CD4-positive, CD25-positive, alpha-beta regulatory T cell (primary cell): Measurements from ENCODE around the gene GLG1. TPM values are rescaled to one million over a fixed set of nuclear protein-coding genes. Genes with fewer than 3 reads are reported as not detected.

Experiments
- ATAC-seq, 2 donors: fragments of 150-1000 bp; cut with Tn5 transposase; one replicate each; pipeline ENCODE4 v1.10.0; 2021; ENCODE audit warnings: low read depth in 2 of 2, moderate number of reproducible peaks in 2 of 2, moderate library complexity in 1 of 2
- DNase-seq, 3 donors: peaks; one replicate each; pipeline versions ENCODE4 v3.0.0 to v3.0.0-alpha.2; 2012 to 2022; ENCODE audit warnings: mixed read lengths in 1 of 3
- H3K27ac ChIP-seq: one replicate; pipeline ENCODE4 v1.7.0; 2013; ENCODE audit warnings: mild to moderate bottlenecking, low read length; ENCODE audit not compliant: insufficient read depth, poor library complexity, severe bottlenecking
- H3K27me3 ChIP-seq: one replicate; pipeline ENCODE4 v1.7.0; 2013; ENCODE audit warnings: low read length; ENCODE audit not compliant: control insufficient read depth, insufficient read depth
- H3K36me3 ChIP-seq: one replicate; pipeline ENCODE4 v1.7.0; 2013; ENCODE audit warnings: mild to moderate bottlenecking, low read length, moderate library complexity; ENCODE audit not compliant: control insufficient read depth, insufficient read depth
- H3K4me1 ChIP-seq: 2 replicates; pipeline ENCODE4 v1.7.0; 2013; ENCODE audit warnings: mild to moderate bottlenecking, low read length; ENCODE audit not compliant: insufficient read depth, control insufficient read depth, poor library complexity, severe bottlenecking
- H3K4me3 ChIP-seq: one replicate; pipeline ENCODE4 v1.7.0; 2013; ENCODE audit warnings: low read depth, mild to moderate bottlenecking, low read length, moderate library complexity
- H3K9me3 ChIP-seq, 2 experiments: 1 replicate in 1 of 2; 2 replicates in 1 of 2; pipeline ENCODE4 v1.7.0; 2013; ENCODE audit warnings: low read length in 2 of 2, mild to moderate bottlenecking in 1 of 2, moderate library complexity in 1 of 2; ENCODE audit not compliant: control insufficient read depth in 2 of 2
- H3K27ac Mint-ChIP-seq, 3 donors: one replicate each; pipeline ENCODE4 v1.8.0; 2020 to 2022; ENCODE audit warnings: mild to moderate bottlenecking in 3 of 3, mixed read lengths in 3 of 3, moderate library complexity in 2 of 3
- H3K27me3 Mint-ChIP-seq: one replicate; pipeline ENCODE4 v1.8.0; 2022; ENCODE audit warnings: mild to moderate bottlenecking, mixed read lengths
- H3K36me3 Mint-ChIP-seq: one replicate; pipeline ENCODE4 v1.8.0; 2020; ENCODE audit warnings: mixed read lengths
- H3K4me1 Mint-ChIP-seq, 4 donors: one replicate each; pipeline ENCODE4 v1.8.0; 2020 to 2022; ENCODE audit warnings: mixed read lengths in 4 of 4, mild to moderate bottlenecking in 1 of 4
- H3K4me3 Mint-ChIP-seq, 4 donors: one replicate each; pipeline ENCODE4 v1.8.0; 2020 to 2022; ENCODE audit warnings: mild to moderate bottlenecking in 4 of 4, mixed read lengths in 4 of 4, moderate library complexity in 3 of 4
- H3K9me3 Mint-ChIP-seq, 7 donors: one replicate each; pipeline ENCODE4 v1.8.0; 2020 to 2022; ENCODE audit warnings: mixed read lengths in 7 of 7, mild to moderate bottlenecking in 3 of 7, moderate library complexity in 2 of 7
- polyA plus RNA-seq, 4 donors: library from polyadenylated mRNA; unstranded; fragments of 300-500 nt; fragmentation: Illumina TruSeq; gene quantifications; one replicate each; pipeline ENCODE4 v1.2.3, GENCODE V29; 2021
- total RNA-seq: library from RNA; stranded (reverse); gene quantifications from one replicate; pipeline ENCODE4 v1.2.3, GENCODE V29; 2022

Gene GLG1
- total and polyA plus RNA-seq, 5 donors from 2014 or later = 147 to 202 (median 153) TPM

GRCh38 chr16:74500907-74501306 lies 106.0 kb downstream of the GLG1 start:
- Mint-ChIP-seq H3K27me3 (peaks cover 4% of the 10 kb centered on the region), H3K36me3 (peaks cover 20% of the 10 kb centered on the region), H3K9me3 (no peaks in the 10 kb centered on the region), H3K27ac (peak overlapping the region in 1 of 3 donors; percentile 54), H3K4me1 (peaks cover 0 to 15% (median 10%) of the 10 kb centered on the region in 4 donors), H3K4me3 (no peak overlapping the region)
- peaks cover 58% of the 10 kb centered on the region for H3K36me3 ChIP-seq
- no peaks in the 10 kb centered on the region for H3K9me3 ChIP-seq
- no peak overlapping the region for H3K27ac ChIP-seq
- no peaks in the 10 kb centered on the region for H3K27me3 ChIP-seq
- no peak overlapping the region for H3K4me3 ChIP-seq
- no peak for DNase-seq
- no peaks in the 10 kb centered on the region for H3K4me1 ChIP-seq
- ATAC-seq = no peak

GRCh38 chr16:74499114-74499513 lies 107.8 kb downstream of the GLG1 start:
- Histone ChIP-seq H3K27ac (no peak overlapping the region), H3K36me3 (peaks cover 62% of the 10 kb centered on the region), H3K4me1 (no peaks in the 10 kb centered on the region), H3K4me3 (no peak overlapping the region), H3K27me3 (no peaks in the 10 kb centered on the region), H3K9me3 (no peaks in the 10 kb centered on the region)
- Mint-ChIP-seq H3K36me3 (peaks cover 23% of the 10 kb centered on the region), H3K4me1 (peaks cover under 1 to 15% (median 8%) of the 10 kb centered on the region in 4 donors), H3K27ac (peak overlapping the region in 2 of 3 donors; percentile 20 to 44), H3K27me3 (peaks cover 4% of the 10 kb centered on the region), H3K4me3 (no peak overlapping the region), H3K9me3 (no peaks in the 10 kb centered on the region)
- ATAC-seq (no peak), DNase-seq (no peak)

- Mint-ChIP-seq H3K9me3 (no peaks in the 10 kb centered on the region), H3K36me3 (peaks cover 27% of the 10 kb centered on the region), H3K27ac (peak overlapping the region in 1 of 3 donors; percentile 69), H3K27me3 (peaks cover 4% of the 10 kb centered on the region), H3K4me3 (peak overlapping the region in 1 of 4 donors; percentile 37), H3K4me1 (peaks cover 3 to 11% (median 6%) of the 10 kb centered on the region in 4 donors)
- H3K9me3 ChIP-seq = no peaks in the 10 kb centered on the region
- DNase-seq (no peak), ATAC-seq (no peak)
- no peaks in the 10 kb centered on the region for H3K27me3 ChIP-seq
- H3K27ac ChIP-seq = no peak overlapping the region
- no peak overlapping the region for H3K4me3 ChIP-seq
- no peaks in the 10 kb centered on the region for H3K4me1 ChIP-seq
- H3K36me3 ChIP-seq = peaks cover 61% of the 10 kb centered on the region
Observed at GRCh38 chr16:74497761-74498160, 109.2 kb downstream of the GLG1 start.

GRCh38 chr16:74496054-74496453 lies 110.9 kb downstream of the GLG1 start:
- Histone ChIP-seq H3K36me3 (peaks cover 60% of the 10 kb centered on the region), H3K4me1 (no peaks in the 10 kb centered on the region), H3K4me3 (no peak overlapping the region), H3K27me3 (no peaks in the 10 kb centered on the region), H3K9me3 (no peaks in the 10 kb centered on the region), H3K27ac (no peak overlapping the region)
- Mint-ChIP-seq H3K9me3 (no peaks in the 10 kb centered on the region), H3K36me3 (peaks cover 22% of the 10 kb centered on the region), H3K27ac (no peak overlapping the region), H3K4me1 (peaks cover 2 to 9% (median 4%) of the 10 kb centered on the region in 4 donors), H3K4me3 (no peak overlapping the region), H3K27me3 (no peaks in the 10 kb centered on the region)
- ATAC-seq (no peak), DNase-seq (no peak)

GRCh38 chr16:74492976-74493375 lies 113.9 kb downstream of the GLG1 start:
- H3K4me1 Mint-ChIP-seq = peaks cover 0 to 12% (median 10%) of the 10 kb centered on the region in 4 donors
- Histone ChIP-seq H3K4me1 (no peaks in the 10 kb centered on the region), H3K27ac (no peak overlapping the region), H3K27me3 (no peaks in the 10 kb centered on the region), H3K36me3 (peaks cover 70% of the 10 kb centered on the region), H3K4me3 (no peak overlapping the region), H3K9me3 (no peaks in the 10 kb centered on the region)
- H3K27ac Mint-ChIP-seq = no peak overlapping the region
- no peak overlapping the region for H3K4me3 Mint-ChIP-seq
- DNase-seq = no peak
- H3K36me3 Mint-ChIP-seq = peaks cover 37% of the 10 kb centered on the region
- no peaks in the 10 kb centered on the region for H3K27me3 Mint-ChIP-seq
- ATAC-seq = no peak
- H3K9me3 Mint-ChIP-seq = no peaks in the 10 kb centered on the region

GRCh38 chr16:74487634-74488495 lies 119.0 kb downstream of the GLG1 start:
- DNase-seq = no peak
- Mint-ChIP-seq H3K4me1 (peaks cover 0 to 18% (median 10%) of the 10 kb centered on the region in 4 donors), H3K27ac (peak overlapping the region in 1 of 3 donors; percentile 43), H3K4me3 (no peak overlapping the region), H3K36me3 (peaks cover 40% of the 10 kb centered on the region), H3K9me3 (no peaks in the 10 kb centered on the region), H3K27me3 (no peaks in the 10 kb centered on the region)
- Histone ChIP-seq H3K9me3 (no peaks in the 10 kb centered on the region), H3K27me3 (no peaks in the 10 kb centered on the region), H3K4me3 (no peak overlapping the region), H3K36me3 (peaks cover 85% of the 10 kb centered on the region), H3K27ac (no peak overlapping the region), H3K4me1 (no peaks in the 10 kb centered on the region)
- ATAC-seq = no peak

GRCh38 chr16:74485916-74486315 lies 121.0 kb downstream of the GLG1 start:
- peaks cover 43% of the 10 kb centered on the region for H3K36me3 Mint-ChIP-seq
- H3K27ac Mint-ChIP-seq = peak overlapping the region in 1 of 3 donors; percentile 44
- ATAC-seq (no peak), DNase-seq (no peak)
- Histone ChIP-seq H3K27ac (no peak overlapping the region), H3K9me3 (no peaks in the 10 kb centered on the region), H3K4me1 (no peaks in the 10 kb centered on the region), H3K4me3 (no peak overlapping the region), H3K36me3 (peaks cover 87% of the 10 kb centered on the region), H3K27me3 (no peaks in the 10 kb centered on the region)
- no peaks in the 10 kb centered on the region for H3K9me3 Mint-ChIP-seq
- peaks cover 0 to 15% (median 12%) of the 10 kb centered on the region in 4 donors for H3K4me1 Mint-ChIP-seq
- no peaks in the 10 kb centered on the region for H3K27me3 Mint-ChIP-seq
- H3K4me3 Mint-ChIP-seq = no peak overlapping the region
